Stimulated activated CD4-positive, alpha-beta T cell treated with anti-CD3 and anti-CD28 coated beads, TNF-alpha, amount 100 ng/mL, for 4 hours (primary cell): Measurements from ENCODE around the gene CITED1.

ENCODE experiments used
- DNase-seq, 3 experiments: peaks; one replicate each; pipeline ENCODE4 v3.0.0-alpha.2; 2020; ENCODE audit warnings: low read depth in 3 of 3

CITED1 gene

DNA sequence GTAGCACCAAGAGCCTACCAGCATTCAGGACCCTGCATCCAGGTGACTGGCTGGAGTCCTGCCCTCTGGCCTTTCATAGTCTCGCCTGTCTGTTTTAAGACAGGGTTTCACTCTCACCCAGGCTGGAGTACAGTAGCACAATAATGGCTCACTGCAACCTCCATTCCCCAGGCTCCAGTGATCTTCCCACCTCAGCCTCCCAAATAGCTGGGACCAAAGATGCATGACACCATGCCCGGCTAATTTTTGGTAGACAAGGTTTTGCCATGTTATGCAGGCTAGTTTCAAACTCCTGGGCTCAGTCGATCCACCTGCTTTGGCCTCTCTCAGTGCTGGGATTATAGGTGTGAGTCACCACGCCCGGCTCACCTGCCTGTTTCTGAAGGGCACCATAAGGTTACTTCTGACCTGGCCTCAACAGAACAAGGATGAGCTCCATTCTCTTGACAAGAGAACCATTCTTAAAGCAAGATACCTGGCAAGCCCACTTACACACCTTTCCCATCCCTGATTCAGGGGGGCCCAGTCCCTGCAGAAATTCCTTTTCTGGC is 35.3 kb downstream of the CITED1 start:
- no peak for DNase-seq

DNA sequence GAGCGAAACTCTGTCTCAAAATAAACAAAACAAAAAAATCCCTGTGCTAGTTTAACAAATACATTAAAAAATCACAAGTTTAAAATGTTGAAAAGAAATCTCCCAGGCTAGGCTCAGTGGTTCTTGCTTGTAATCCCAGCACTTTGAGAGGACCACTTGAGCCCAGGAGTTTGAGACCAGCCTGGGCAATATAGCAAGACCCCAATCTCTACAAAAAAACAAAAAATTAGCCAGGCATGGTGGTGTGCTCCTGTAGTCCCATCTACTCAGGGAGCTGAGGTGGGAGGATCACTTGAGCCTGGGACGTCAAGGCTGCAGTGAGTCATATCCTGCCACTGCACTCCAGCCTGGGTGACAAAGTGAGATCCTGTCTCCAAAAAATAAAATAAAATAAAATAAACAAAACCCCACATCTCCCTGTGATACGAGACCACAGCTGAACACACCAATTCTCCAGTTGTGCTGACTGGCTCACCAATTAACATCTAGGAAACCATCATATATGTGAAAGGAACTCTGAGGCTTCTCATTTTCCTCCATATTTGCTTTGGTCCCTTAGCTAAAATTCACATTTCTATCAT is 36.0 kb downstream of the CITED1 start:
- no peak for DNase-seq

DNA sequence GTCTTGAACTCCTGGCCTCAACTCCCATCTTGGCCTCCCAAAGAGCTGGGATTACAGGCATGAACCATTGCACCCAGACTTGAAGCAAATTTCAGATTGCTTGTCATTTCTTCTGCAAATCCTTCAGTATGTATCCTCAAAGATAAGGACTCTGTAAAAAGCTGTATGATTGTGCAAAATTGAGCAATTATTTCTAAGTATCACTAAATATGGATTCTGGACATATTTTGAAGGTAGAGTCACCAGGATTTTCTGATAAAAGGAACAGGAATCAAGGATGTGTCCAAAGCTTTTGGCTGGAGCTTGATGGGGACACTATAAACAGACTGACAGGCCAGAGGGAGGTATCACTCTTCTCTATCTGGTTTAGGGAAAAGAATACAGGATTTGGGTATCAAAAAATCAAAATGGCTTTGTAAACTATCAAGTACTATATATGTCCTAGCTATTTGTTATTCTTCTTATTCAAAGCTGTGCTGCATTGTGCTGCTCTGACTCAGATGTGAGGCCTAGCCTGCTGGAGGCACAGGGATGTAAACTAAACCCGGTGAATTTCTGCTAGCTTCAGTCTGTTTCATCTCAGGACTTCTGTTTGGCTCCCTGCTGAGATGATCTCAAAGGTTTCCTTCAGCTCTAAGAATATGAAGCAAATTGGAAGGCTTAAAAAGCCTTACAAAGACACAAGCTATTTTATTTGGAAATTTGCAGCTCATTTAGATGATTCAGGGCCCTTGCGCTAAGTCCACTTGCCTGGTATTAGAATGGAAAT is 36.9 kb downstream of the CITED1 start:
- DNase-seq = no peak

- DNase-seq = no peak
These were observed 40.5 kb downstream of the CITED1 start for GRCh38 chrX:72265263-72265662.

GRCh38 chrX:72262077-72262476 is 43.6 kb downstream of the CITED1 start:
- DNase-seq = no peak

DNA sequence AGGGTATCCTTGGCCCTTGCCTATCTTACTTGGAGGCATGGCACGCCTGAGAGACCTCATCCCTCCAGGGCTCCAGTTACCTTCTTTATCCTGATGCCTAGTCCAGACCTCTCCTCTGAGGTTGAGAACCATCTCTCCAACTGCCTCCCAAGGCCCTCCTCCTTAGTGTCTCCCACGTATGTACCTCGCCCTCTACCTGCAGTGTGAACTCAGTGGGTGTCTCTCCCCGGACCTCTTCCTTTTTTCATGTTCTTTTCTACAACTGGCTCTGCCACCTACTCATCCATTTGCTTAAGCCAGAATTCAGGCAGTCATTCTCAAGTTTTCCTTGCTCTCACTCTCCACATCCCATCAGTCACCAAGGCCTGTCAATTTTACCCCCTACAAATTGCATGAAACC is 45.3 kb downstream of the CITED1 start:
- no peak for DNase-seq

DNA sequence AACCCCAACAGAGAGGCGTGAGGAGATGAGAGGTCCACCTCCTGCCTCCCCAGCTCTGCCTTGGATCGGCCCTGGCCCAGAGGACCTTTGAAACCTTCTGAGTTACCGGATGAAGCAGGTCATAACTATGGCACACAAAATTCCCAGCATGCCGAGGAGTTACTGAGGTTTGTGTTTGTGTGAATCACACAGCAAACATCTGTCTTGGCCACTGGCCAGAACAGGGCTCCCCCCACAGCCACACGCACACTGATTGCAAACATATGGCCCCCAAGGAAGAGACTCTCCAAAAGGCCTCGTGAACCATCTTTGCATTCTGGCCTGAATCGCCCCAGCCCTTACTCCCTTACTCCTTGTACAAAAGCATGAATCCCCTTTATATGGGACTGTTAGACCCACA is 47.5 kb downstream of the CITED1 start:
- no peak for DNase-seq

DNA sequence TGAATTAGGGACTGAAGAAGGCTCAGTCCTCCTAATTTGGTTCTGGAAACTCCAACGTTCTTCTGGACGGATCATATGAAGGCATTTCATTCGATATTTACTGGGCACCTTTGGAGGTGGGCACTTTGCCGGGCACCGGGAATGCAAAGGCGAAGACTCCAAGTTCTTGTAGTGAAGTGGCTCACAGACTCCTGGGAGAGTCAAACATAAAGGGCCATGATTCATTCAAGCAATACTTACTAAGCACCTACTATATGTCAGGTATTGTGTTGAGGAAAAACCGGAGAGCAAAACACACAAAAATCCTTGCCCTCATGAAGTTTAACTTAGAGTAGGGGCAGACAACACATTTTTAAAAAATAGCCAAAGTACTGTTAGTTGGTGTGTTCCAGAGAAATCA is 49.9 kb downstream of the CITED1 start:
- DNase-seq = no peak

DNA sequence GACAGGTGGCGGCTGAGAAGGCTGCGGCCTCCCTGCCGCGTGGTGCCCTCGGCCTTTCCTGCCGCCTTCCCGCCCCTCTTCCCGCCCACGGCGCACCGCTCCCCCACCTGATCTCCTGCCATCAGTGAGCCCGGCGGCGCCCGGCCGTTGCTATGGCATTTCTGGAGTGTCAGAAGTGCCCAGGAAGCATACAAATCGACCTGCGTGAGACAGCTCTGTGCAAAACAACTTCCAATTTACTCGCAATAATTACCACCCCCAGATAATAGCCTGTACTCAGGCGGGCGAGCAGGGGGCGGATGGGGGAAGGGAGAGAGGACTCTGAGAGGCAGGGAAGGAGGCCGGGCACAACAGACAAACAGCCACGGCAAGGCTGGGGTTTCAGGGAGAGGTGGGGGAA is 50.3 kb downstream of the CITED1 start:
- no peak for DNase-seq

DNA sequence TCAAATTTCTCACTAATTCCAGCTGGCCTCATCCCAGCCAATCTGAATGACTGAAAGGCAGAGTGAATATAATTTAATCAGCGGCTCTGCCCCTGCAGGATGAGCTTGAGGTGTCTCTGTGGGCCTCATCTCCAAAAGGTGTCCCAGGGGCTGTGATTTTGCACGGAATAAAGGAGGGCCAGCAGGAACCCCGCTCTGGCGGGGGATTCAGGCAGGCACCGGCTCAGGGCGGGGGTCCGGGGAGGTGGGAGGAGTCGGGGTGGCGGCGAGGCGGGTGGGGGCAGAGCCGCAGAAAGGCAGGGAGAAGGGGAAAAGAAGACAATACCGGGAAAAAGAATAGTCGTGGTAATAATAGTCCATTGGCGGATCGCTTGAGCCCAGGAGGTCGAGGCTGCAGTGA is 50.9 kb downstream of the CITED1 start:
- no peak for DNase-seq

GRCh38 chrX:72253686-72254085 is 52.0 kb downstream of the CITED1 start:
- no peak for DNase-seq
